Colonic mucosa (tissue), 4 donors: ENCODE results near the gene HSF2BP. TPM values are rescaled to one million over a fixed set of nuclear protein-coding genes. Genes with fewer than 3 reads are reported as not detected.

ENCODE experiments used
- DNase-seq: peaks from one replicate; pipeline ENCODE4 v3.0.0-alpha.2; 2020
- H3K27ac ChIP-seq: fragments of 200-600 bp; one replicate; pipeline ENCODE4 v1.8.0; 2021
- H3K27me3 ChIP-seq: fragments of 200-600 bp; one replicate; pipeline ENCODE4 v1.8.0; 2021
- H3K36me3 ChIP-seq: fragments of 200-600 bp; one replicate; pipeline ENCODE4 v1.8.0; 2021
- H3K4me1 ChIP-seq: fragments of 200-600 bp; one replicate; pipeline ENCODE4 v1.8.0; 2021; ENCODE audit warnings: mild to moderate bottlenecking
- H3K4me3 ChIP-seq: fragments of 200-600 bp; one replicate; pipeline ENCODE4 v1.8.0; 2021
- H3K9ac ChIP-seq, 2 donors: one replicate each; pipeline ENCODE4 v1.7.0; 2013; ENCODE audit warnings: control low read depth in 2 of 2, low read depth in 2 of 2, low read length in 2 of 2
- H3K9me3 ChIP-seq: fragments of 200-600 bp; one replicate; pipeline ENCODE4 v1.8.0; 2021
- intact Hi-C: fragments of 100-400 bp; cut with DNase I; formaldehyde crosslinking; loops from one replicate; pipeline ENCODE4 v1.14.1; 2022
- total RNA-seq, 2 donors: library from RNA; stranded (reverse); fragmentation: NEBNext Ultra II Directional in 1 of 2; extraction: Animal tissue kit (Norgen Biotek cat#: 25700) in 1 of 2; gene quantifications; one replicate each; pipeline ENCODE4 v1.2.1, GENCODE V29; 2021
- TF ChIP-seq, protein P1 (sequence below): fragments of 200-600 bp; IDR thresholded peaks from one replicate; pipeline ENCODE4 v1.8.0; 2022; ENCODE audit warnings: antibody characterized with exemption, mild to moderate bottlenecking
- donor health status: healthy.
- donor health status: DM: no; HTN: no; CAD: no.
- donor health status: DM: no; HTN: no; CAD: no.

The HSF2BP gene
- total RNA-seq, 2 donors from 2014 or later: 0.45 TPM; not detected in 1

- no peak for DNase-seq
- intact Hi-C loops: no loop called here
Measured at GRCh38 chr21:43588957-43589356, 70.3 kb downstream of the HSF2BP start.

GRCh38 chr21:43585924-43586413, 73.3 kb downstream of the HSF2BP start:
- TF ChIP-seq, protein P1, sequence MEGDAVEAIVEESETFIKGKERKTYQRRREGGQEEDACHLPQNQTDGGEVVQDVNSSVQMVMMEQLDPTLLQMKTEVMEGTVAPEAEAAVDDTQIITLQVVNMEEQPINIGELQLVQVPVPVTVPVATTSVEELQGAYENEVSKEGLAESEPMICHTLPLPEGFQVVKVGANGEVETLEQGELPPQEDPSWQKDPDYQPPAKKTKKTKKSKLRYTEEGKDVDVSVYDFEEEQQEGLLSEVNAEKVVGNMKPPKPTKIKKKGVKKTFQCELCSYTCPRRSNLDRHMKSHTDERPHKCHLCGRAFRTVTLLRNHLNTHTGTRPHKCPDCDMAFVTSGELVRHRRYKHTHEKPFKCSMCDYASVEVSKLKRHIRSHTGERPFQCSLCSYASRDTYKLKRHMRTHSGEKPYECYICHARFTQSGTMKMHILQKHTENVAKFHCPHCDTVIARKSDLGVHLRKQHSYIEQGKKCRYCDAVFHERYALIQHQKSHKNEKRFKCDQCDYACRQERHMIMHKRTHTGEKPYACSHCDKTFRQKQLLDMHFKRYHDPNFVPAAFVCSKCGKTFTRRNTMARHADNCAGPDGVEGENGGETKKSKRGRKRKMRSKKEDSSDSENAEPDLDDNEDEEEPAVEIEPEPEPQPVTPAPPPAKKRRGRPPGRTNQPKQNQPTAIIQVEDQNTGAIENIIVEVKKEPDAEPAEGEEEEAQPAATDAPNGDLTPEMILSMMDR: no peak
- Histone ChIP-seq H3K9me3 (no peaks in the 10 kb centered on the region), H3K4me1 (no peaks in the 10 kb centered on the region), H3K9ac (no peak overlapping the region), H3K27ac (no peak overlapping the region), H3K4me3 (no peak overlapping the region), H3K36me3 (no peaks in the 10 kb centered on the region), H3K27me3 (no peaks in the 10 kb centered on the region)
- intact Hi-C loops: no loop called here
- DNase-seq: no peak

More at GRCh38 chr21:43588957-43589356, 70.3 kb downstream of the HSF2BP start:
- Histone ChIP-seq H3K36me3 (no peaks in the 10 kb centered on the region), H3K4me3 (no peak overlapping the region), H3K4me1 (no peaks in the 10 kb centered on the region), H3K27me3 (no peaks in the 10 kb centered on the region), H3K9ac (no peak overlapping the region), H3K27ac (no peak overlapping the region), H3K9me3 (no peaks in the 10 kb centered on the region)
- TF ChIP-seq, protein P1: no peak

DNA sequence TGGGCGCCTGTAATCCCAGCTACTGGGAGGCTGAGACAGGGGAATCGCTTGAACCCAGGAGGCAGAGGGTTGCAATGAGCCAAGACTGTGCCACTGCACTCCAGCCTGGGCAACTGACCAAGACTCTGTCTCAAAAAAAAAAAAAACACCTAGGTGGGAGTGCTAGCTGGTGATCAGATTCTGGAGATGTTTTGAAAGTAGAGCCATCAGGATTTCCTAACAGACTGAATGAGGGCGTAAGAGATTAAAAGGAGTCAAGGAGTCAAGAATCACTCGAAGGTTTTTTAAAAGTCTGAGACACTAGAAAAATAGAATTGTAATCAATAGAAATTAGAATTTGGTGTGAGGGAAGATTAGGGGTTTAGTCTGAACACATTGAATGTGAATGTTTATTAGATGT, 73.8 kb downstream of the HSF2BP start:
- H3K27me3 ChIP-seq: no peaks in the 10 kb centered on the region
- intact Hi-C loops: no loop called here
- TF ChIP-seq, protein P1: no peak
- no peak overlapping the region for H3K9ac ChIP-seq
- H3K9me3 ChIP-seq: no peaks in the 10 kb centered on the region
- H3K4me1 ChIP-seq: no peaks in the 10 kb centered on the region
- H3K36me3 ChIP-seq: no peaks in the 10 kb centered on the region
- no peak overlapping the region for H3K27ac ChIP-seq
- no peak for DNase-seq
- H3K4me3 ChIP-seq: no peak overlapping the region

- no peaks in the 10 kb centered on the region for H3K9me3 ChIP-seq
- no peak for DNase-seq
- intact Hi-C loops: no loop called here
- TF ChIP-seq, protein P1: no peak
- no peak overlapping the region for H3K4me3 ChIP-seq
- no peak overlapping the region for H3K27ac ChIP-seq
- no peaks in the 10 kb centered on the region for H3K36me3 ChIP-seq
- H3K9ac ChIP-seq: no peak overlapping the region
- no peaks in the 10 kb centered on the region for H3K27me3 ChIP-seq
- no peaks in the 10 kb centered on the region for H3K4me1 ChIP-seq
Measured at GRCh38 chr21:43581453-43581852, 77.8 kb downstream of the HSF2BP start.

DNA sequence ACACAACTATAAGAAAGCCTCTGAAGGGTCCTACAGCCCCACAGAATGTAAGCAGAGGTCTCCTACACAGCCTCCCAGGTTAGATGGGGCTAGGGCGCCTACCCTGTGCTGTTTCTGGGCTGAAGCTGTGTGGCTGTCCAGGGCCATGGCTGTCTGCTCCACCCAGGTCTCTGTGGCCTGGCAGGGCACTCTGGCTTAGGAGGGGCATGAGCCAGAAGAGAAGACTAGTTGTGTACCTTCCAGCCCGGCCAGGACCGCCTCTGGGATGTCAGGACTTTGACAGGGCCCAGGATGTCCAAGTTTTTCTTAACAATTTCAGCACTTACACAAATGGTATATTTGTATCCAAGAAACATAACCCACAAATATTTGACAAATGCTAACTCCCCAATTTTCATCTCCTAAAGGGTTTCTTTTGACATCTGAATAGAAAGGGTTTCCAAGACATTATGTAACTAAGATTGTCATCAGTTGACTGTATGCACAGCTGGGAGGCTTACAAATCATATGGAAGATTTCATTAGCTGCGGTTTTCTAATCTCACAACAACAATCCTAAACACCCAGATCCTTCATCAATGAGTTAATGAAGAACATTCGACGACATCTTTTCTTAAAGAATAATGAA, 80.5 kb downstream of the HSF2BP start:
- H3K36me3 ChIP-seq: no peaks in the 10 kb centered on the region
- TF ChIP-seq, protein P1: no peak
- H3K27me3 ChIP-seq: no peaks in the 10 kb centered on the region
- intact Hi-C loops: no loop called here
- H3K4me3 ChIP-seq: no peak overlapping the region
- no peak overlapping the region for H3K27ac ChIP-seq
- no peak for DNase-seq
- no peak overlapping the region for H3K9ac ChIP-seq
- no peaks in the 10 kb centered on the region for H3K9me3 ChIP-seq
- H3K4me1 ChIP-seq: no peaks in the 10 kb centered on the region
